ENCODE measurements around the gene GRIA4.

GRCh38 chr11:105860105-105860504, 250.2 kb downstream of the GRIA4 start:
- TF ChIP-seq MAX (IDR thresholded peaks at IDR 0.05; ENCODE audit: low read depth): no peak
- no peak for TF ChIP-seq SMC3 (IDR thresholded peaks at IDR 0.05; ENCODE audit: low read depth, low read length)
- no peak for TF ChIP-seq EP300 (IDR thresholded peaks at IDR 0.05; ENCODE audit: borderline replicate concordance in 1 of 2, low read depth in 1 of 2, low read length in 1 of 2)
- no peak for TF ChIP-seq TAF1 (IDR thresholded peaks at IDR 0.05; ENCODE audit: borderline replicate concordance, low read depth, low read length)
- no peak for TF ChIP-seq CTCF (IDR thresholded peaks at IDR 0.05)
- TF ChIP-seq POLR2AphosphoS5 (IDR thresholded peaks at IDR 0.05; ENCODE audit: low read depth, low read length): no peak

Data from SK-N-SH (cell line).